ENCODE measurements around the gene AUTS2.

Gene AUTS2

DNA sequence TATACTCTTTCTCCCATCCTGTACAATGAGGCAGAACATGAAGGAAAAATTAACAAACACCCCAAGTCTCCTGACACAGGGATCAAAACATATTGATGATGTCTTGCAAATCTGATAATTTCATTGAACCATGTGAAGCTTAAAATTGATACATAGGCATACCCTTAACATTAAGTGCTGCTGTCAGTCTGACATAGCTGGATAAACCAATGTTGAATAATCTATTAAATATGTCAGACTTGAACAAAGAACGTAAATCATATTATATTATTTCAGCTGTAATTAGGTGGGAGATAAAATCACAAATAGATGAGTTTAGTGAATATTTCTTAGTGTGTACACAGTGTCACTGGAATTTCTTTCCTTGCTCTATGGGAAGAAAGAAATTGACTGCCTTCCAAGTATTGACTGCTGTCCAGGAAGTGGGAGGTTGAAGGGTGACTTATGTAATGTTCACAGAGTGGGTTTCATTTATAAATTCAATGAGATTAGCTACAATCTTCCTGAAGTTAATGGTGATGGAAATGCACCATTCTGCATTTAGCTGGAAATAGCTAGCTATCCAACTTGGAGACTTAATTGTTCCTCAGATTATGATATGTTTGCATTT, 170.8 kb downstream of the AUTS2 start:
- no peak overlapping the region for H3K4me3 ChIP-seq (replicated peaks; ENCODE audit: low read depth, low read length)
- DNase-seq (ENCODE audit: extremely low read depth, low read depth): no peak
- TF ChIP-seq, protein P1, sequence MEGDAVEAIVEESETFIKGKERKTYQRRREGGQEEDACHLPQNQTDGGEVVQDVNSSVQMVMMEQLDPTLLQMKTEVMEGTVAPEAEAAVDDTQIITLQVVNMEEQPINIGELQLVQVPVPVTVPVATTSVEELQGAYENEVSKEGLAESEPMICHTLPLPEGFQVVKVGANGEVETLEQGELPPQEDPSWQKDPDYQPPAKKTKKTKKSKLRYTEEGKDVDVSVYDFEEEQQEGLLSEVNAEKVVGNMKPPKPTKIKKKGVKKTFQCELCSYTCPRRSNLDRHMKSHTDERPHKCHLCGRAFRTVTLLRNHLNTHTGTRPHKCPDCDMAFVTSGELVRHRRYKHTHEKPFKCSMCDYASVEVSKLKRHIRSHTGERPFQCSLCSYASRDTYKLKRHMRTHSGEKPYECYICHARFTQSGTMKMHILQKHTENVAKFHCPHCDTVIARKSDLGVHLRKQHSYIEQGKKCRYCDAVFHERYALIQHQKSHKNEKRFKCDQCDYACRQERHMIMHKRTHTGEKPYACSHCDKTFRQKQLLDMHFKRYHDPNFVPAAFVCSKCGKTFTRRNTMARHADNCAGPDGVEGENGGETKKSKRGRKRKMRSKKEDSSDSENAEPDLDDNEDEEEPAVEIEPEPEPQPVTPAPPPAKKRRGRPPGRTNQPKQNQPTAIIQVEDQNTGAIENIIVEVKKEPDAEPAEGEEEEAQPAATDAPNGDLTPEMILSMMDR (IDR thresholded peaks at IDR 0.05; ENCODE audit: low read depth, low read length, missing control alignments): no peak

DNA sequence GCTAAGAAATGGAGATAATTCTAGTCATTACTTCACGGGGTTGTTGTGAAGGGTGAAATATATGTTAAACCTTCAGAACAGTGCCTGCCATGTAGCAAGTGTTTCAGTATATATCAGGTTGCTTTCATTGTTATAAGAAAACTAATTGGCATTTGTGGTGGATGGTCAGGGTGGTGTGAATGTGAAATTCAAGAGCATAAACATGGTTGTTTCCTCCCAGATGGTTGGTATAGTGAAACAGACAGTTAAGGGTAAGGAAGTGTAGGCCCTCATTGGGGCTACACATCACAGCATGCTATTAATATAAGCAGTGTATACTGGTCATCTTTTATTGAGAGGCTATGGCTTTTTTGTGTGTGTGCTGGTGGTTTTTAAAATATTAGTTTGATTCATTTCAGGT, 171.6 kb downstream of the AUTS2 start:
- H3K4me3 ChIP-seq (replicated peaks; ENCODE audit: low read depth, low read length): no peak overlapping the region
- TF ChIP-seq, protein P1 (IDR thresholded peaks at IDR 0.05; ENCODE audit: low read depth, low read length, missing control alignments): no peak
- no peak for DNase-seq (ENCODE audit: extremely low read depth, low read depth)

DNA sequence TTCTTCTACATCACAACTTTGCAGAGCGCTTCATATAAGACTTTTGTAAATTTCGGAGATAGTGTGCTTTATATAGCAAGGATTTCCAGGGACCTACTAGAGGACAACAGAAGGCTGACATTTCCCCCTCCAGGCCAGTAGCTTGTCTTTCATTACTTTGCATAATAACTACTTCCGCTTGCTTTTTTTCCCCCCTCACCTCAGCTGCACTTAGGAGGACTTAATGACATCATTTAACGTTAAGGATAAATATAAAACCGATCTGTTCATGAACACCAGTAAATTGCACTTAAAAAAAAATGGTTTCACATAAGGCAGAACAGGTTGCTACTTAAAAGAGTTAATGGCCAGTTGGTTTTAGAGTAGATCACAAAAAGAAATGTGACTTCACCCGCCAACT, 172.3 kb downstream of the AUTS2 start:
- TF ChIP-seq, protein P1 (IDR thresholded peaks at IDR 0.05; ENCODE audit: low read depth, low read length, missing control alignments): no peak
- no peak for DNase-seq (ENCODE audit: extremely low read depth, low read depth)
- H3K4me3 ChIP-seq (replicated peaks; ENCODE audit: low read depth, low read length): no peak overlapping the region

DNA sequence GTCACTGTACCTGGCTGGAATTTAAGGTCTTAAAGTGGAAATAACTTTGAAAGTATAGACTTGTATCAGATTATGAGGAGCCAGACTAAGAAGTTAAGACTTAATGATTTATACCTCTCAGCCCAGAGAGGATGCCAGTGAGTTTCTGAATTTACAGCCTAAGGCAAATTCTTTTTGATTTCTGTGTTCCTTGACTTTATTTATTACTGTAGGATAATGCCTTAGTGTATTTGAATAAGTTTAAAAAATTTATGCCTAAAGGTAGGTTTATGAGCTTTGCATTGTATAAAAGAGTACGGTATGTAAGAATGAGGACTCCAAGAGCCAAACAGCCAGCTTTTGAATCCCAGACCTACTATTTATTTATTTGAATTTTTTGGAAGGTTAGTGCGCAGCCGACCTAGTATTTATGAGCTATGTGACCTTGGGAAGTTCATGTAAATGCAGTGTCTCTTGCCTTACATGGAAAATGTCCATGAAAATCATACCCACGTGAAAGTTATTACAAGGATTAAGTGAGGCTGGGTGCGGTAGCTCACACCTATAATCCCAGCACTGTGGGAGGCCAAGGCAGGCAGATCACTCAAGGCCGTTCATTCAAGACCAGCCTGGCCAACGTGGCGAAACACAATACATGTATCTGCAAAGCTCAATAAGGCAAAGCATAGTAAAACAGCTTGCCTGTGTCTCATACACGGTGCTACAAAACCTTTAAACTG, 174.6 kb downstream of the AUTS2 start:
- DNase-seq (ENCODE audit: extremely low read depth, low read depth): no peak
- TF ChIP-seq, protein P1 (IDR thresholded peaks at IDR 0.05; ENCODE audit: low read depth, low read length, missing control alignments): no peak
- no peak overlapping the region for H3K4me3 ChIP-seq (replicated peaks; ENCODE audit: low read depth, low read length)

DNA sequence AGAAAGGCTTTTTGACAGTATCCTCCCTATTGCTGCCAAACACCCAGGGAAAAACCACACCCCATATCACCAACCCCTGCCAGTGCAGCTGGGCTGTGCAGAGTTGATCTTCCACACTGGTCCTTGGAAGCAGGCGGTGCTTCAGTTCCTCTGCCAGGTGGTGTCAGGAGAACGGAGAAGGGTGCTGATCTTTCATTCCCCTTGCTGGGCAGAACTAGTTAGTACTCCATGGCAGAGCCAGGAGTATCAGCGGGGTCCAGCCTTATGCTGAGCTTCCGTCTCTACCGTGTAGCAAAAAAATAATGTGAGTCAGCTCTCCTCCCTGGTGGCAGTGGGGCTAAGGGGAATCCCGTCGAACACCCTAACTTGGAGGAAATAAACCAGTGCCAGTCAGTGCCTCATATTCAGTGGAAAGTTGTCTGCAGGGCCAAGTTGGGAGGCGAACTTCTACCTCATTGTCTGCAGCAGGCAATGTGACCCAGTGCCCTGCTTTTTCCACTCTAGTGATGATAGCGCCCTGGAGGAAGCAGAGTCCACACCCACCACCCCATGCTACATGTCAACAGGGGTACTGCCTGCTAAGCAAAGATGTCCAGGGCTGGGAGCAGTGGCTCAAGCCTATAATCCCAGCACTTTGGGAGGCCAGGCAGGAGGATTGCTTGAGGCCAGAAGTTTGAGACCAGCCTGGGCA, 175.4 kb downstream of the AUTS2 start:
- TF ChIP-seq, protein P1 (IDR thresholded peaks at IDR 0.05; ENCODE audit: low read depth, low read length, missing control alignments): no peak
- H3K4me3 ChIP-seq (replicated peaks; ENCODE audit: low read depth, low read length): no peak overlapping the region
- DNase-seq (ENCODE audit: extremely low read depth, low read depth): no peak

DNA sequence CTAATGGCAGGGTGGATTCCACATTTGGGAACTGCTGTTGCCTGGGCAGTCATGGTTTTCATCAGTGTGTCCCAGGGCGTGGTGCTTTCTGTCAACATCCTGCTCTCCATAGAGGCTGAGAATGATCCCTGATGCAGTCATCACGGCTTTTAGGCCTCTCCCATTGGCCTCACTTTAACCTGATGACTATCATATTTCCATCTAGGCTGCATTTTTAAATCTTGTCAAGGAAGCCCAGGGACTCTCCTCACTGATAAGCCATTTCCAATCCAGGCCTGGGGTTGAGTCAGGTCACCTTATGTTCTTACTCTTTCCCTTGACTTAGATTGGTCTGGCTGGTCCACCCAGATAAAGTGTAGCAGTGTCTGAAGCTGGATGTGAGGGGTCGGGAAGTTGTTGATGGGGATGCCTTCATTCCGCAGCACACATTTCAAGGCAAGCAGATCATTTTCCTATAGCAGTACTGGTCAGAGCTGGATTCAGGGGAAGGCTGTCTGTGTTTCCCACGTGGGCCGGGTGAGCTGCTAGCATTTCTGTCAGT, 177.0 kb downstream of the AUTS2 start:
- peak; percentile 5 for DNase-seq (ENCODE audit: extremely low read depth, low read depth)
- TF ChIP-seq, protein P1 (IDR thresholded peaks at IDR 0.05; ENCODE audit: low read depth, low read length, missing control alignments): no peak
- H3K4me3 ChIP-seq (replicated peaks; ENCODE audit: low read depth, low read length): no peak overlapping the region

All from HFF-Myc (cell line).